ENCODE results near the gene GLMN. TPM values are rescaled to one million over a fixed set of nuclear protein-coding genes. Genes with fewer than 3 reads are reported as not detected.
"Not testable (repeated sequence)": the region's sequence is repeated elsewhere in the genome, so short reads cannot be mapped to it uniquely, and the experiment has no call there.

Gene GLMN
- total RNA-seq, 2 experiments from 2014 or later, result 25.7 to 26.0 TPM

GRCh38 chr1:92317836-92318493, 19.2 kb upstream of the GLMN start:
- peak; percentile 60 for DNase-seq
- no peaks in the 10 kb centered on the region for H3K9me3 Mint-ChIP-seq (ENCODE audit: low read depth)

DNA sequence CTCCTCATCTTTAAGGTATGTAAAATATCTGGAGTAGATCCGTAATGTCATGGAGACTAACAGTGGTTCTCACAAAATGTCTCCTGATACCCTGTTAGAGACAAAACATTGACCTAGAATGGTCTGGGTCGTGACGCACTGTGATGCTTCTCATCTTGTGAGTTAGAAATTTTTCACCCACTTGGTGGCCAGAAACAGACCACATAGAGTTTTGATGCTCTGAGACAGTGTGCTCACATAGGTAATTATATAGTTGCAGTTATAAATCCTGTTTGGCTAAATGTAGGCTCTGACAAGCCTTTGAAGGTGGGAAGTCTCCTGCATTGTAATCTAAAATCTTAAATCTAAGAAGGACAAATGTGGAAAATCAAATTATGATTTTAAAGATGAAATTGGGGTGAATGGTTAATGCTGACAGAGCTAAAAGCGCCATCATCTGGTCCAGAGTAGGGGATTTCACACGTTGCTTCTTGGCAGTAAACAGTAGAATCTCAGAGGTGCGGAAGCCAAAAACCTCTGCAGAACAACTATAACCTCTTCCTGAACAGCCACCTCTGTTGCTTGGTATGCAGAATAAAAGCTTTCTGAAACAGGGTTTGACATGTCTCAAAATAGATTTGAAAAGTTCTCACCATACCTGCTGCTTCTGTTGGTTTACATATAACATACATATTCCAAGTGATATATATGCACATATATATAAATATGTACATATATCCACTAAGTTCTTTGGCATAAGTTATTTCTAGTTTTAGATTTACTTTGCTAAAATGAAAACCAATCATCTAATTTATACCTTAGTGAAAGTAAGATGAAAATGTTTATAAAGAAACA, 17.2 kb upstream of the GLMN start:
- Mint-ChIP-seq H3K27me3 (no peaks in the 10 kb centered on the region), H3K36me3 (peaks cover 46% of the 10 kb centered on the region)
- peak; percentile 80 for ATAC-seq

More at GRCh38 chr1:92317836-92318493, 19.2 kb upstream of the GLMN start:
- no peaks in the 10 kb centered on the region for H3K27me3 Mint-ChIP-seq
- peak overlapping the region; percentile 84 for H3K27ac Mint-ChIP-seq
- peak; percentile 72 for ATAC-seq
- peak overlapping the region; percentile 55 for H3K4me3 Mint-ChIP-seq
- CTCF ChIA-PET, result interaction anchor here (0.8 to 20.4 kb wide), 6 partner anchors 8 to 166 kb away, joined by 3 to 296 read pairs (median 6); partner anchors contain the start of gene GFI1
- peaks cover 40% of the 10 kb centered on the region for H3K36me3 Mint-ChIP-seq
- peaks cover 69% of the 10 kb centered on the region for H3K4me1 Mint-ChIP-seq

GRCh38 chr1:92314024-92314423, 15.2 kb upstream of the GLMN start:
- H3K4me3 Mint-ChIP-seq, result no peak overlapping the region
- no peaks in the 10 kb centered on the region for H3K9me3 Mint-ChIP-seq (ENCODE audit: low read depth)
- no peaks in the 10 kb centered on the region for H3K27me3 Mint-ChIP-seq
- H3K36me3 Mint-ChIP-seq, result peaks cover 36% of the 10 kb centered on the region
- peaks cover 79% of the 10 kb centered on the region for H3K4me1 Mint-ChIP-seq
- DNase-seq, result no peak
- H3K27ac Mint-ChIP-seq, result peak overlapping the region; percentile 91
- no peak for ATAC-seq
- CTCF ChIA-PET, result interaction anchor here (0.6 to 20.4 kb wide), 14 partner anchors 13 to 317 kb away, joined by 3 to 296 read pairs (median 4); partner anchors contain the start of gene GFI1

More for the DNA sequence above, 17.2 kb upstream of the GLMN start:
- peak; percentile 87 for DNase-seq
- CTCF ChIA-PET, result interaction anchor here (0.8 to 20.4 kb wide), 12 partner anchors 15 to 280 kb away, joined by 3 to 296 read pairs (median 4); partner anchors contain the start of gene GFI1
- Mint-ChIP-seq H3K4me1 (peaks cover 82% of the 10 kb centered on the region), H3K27ac (peak overlapping the region; percentile 84), H3K9me3 (ENCODE audit: low read depth) (no peaks in the 10 kb centered on the region), H3K4me3 (peak overlapping the region; percentile 40)

DNA sequence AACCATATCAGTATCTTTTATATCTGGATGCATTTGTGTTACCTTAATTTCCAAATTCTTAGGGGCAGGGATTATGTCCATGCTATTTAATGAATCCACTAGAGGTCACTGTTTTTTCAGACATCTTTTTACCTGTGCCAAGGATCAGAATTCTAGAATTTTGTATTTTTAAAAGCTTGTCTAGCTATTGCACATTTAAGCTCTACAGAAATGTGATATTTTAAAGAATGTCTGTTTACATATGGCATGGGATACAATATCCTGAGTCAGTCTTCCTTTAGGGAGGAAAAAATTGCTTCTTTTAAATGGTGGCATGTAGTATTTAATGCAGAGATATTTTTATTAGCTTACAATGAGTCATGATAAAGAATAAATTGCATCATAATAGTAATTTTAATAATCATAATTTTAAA, 11.4 kb upstream of the GLMN start:
- peak; percentile 48 for ATAC-seq
- CTCF ChIA-PET, result interaction anchor here (0.6 to 20.4 kb wide), 34 partner anchors 9 to 314 kb away, joined by 3 to 296 read pairs (median 4); partner anchors contain the start of genes GFI1, GLMN and RPAP2
- H3K4me1 Mint-ChIP-seq, result peaks cover 45% of the 10 kb centered on the region
- no peaks in the 10 kb centered on the region for H3K27me3 Mint-ChIP-seq
- H3K9me3 Mint-ChIP-seq (ENCODE audit: low read depth), result no peaks in the 10 kb centered on the region
- peaks cover 46% of the 10 kb centered on the region for H3K36me3 Mint-ChIP-seq
- H3K27ac Mint-ChIP-seq, result no peak overlapping the region
- DNase-seq, result no peak
- no peak overlapping the region for H3K4me3 Mint-ChIP-seq

- DNase-seq, result no peak
- Mint-ChIP-seq H3K36me3 (peaks cover 41% of the 10 kb centered on the region), H3K4me1 (peaks cover 30% of the 10 kb centered on the region), H3K9me3 (ENCODE audit: low read depth) (no peaks in the 10 kb centered on the region), H3K4me3 (no peak overlapping the region), H3K27me3 (no peaks in the 10 kb centered on the region), H3K27ac (no peak overlapping the region)
- ATAC-seq, result no peak
- CTCF ChIA-PET, result interaction anchor here (0.8 to 20.4 kb wide), 3 partner anchors 167 to 260 kb away, joined by 3 to 296 read pairs (median 3); partner anchors contain the start of gene GFI1
Measured at GRCh38 chr1:92307980-92308379, 9.2 kb upstream of the GLMN start.

GRCh38 chr1:92306020-92306419, 7.2 kb upstream of the GLMN start:
- Mint-ChIP-seq H3K9me3 (ENCODE audit: low read depth) (no peaks in the 10 kb centered on the region), H3K4me3 (no peak overlapping the region), H3K4me1 (peaks cover 21% of the 10 kb centered on the region), H3K27me3 (no peaks in the 10 kb centered on the region), H3K27ac (no peak overlapping the region), H3K36me3 (peaks cover 36% of the 10 kb centered on the region)
- CTCF ChIA-PET, result interaction anchor here (20.4 kb wide), 1 partner anchor 178 kb away, joined by 296 read pairs; the partner anchor contains the start of gene GFI1
- DNase-seq, result no peak
- ATAC-seq, result no peak

DNA sequence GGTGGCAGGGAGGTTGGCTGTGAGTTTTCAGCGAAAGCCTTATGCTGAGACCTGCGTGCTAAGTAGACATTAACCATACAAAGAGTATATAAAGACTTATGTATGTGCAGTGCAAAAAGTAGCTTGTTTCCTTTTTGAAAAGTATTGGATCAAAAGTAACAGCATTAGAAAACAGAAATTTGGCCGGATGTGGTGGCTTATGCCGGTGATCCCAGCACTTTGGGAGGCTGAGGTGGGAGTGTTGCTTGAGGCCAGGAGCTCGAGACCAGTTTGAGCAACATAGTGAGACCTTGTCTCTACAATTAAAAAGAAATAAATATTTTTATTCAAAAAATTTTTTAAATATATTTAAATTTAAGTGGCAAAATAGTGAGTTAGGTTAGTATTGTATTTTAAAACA, 2.2 kb upstream of the GLMN start:
- H3K36me3 Mint-ChIP-seq, result peaks cover 34% of the 10 kb centered on the region
- H3K4me3 Mint-ChIP-seq, result no peak overlapping the region
- CTCF ChIA-PET, result interaction anchor here (0.6 to 4.0 kb wide), 5 partner anchors 9 to 243 kb away, joined by 3 to 16 read pairs (median 4); no protein-coding TSS in a partner anchor
- no peaks in the 10 kb centered on the region for H3K27me3 Mint-ChIP-seq
- H3K27ac Mint-ChIP-seq, result no peak overlapping the region
- ATAC-seq, result no peak
- H3K9me3 Mint-ChIP-seq (ENCODE audit: low read depth), result no peaks in the 10 kb centered on the region
- no peak for DNase-seq
- peaks cover 45% of the 10 kb centered on the region for H3K4me1 Mint-ChIP-seq

- peak overlapping the region; percentile 90 for H3K4me3 Mint-ChIP-seq
- H3K36me3 Mint-ChIP-seq, result peaks cover 38% of the 10 kb centered on the region
- no peak for ATAC-seq
- peak overlapping the region; percentile 95 for H3K27ac Mint-ChIP-seq
- no peak for DNase-seq
- no peaks in the 10 kb centered on the region for H3K27me3 Mint-ChIP-seq
- H3K4me1 Mint-ChIP-seq, result peaks cover 50% of the 10 kb centered on the region
- H3K9me3 Mint-ChIP-seq (ENCODE audit: low read depth), result no peaks in the 10 kb centered on the region
- CTCF ChIA-PET, result interaction anchor here (0.6 to 4.0 kb wide), 4 partner anchors 9 to 302 kb away, joined by 3 to 16 read pairs (median 6); no protein-coding TSS in a partner anchor
Measured at GRCh38 chr1:92299477-92300150, 827 bp upstream of the GLMN start.

GRCh38 chr1:92298213-92298572, 594 bp downstream of the GLMN start:
- peaks cover 51% of the 10 kb centered on the region for H3K4me1 Mint-ChIP-seq
- H3K4me3 Mint-ChIP-seq, result peak overlapping the region; percentile 90
- CTCF ChIA-PET, result interaction anchor here (1.2 to 4.0 kb wide), 4 partner anchors 12 to 303 kb away, joined by 3 to 16 read pairs (median 6); partner anchors contain the start of gene GFI1
- no peak for ATAC-seq
- H3K27me3 Mint-ChIP-seq, result no peaks in the 10 kb centered on the region
- H3K36me3 Mint-ChIP-seq, result peaks cover 38% of the 10 kb centered on the region
- H3K27ac Mint-ChIP-seq, result peak overlapping the region; percentile 95
- no peaks in the 10 kb centered on the region for H3K9me3 Mint-ChIP-seq (ENCODE audit: low read depth)
- no peak for DNase-seq

DNA sequence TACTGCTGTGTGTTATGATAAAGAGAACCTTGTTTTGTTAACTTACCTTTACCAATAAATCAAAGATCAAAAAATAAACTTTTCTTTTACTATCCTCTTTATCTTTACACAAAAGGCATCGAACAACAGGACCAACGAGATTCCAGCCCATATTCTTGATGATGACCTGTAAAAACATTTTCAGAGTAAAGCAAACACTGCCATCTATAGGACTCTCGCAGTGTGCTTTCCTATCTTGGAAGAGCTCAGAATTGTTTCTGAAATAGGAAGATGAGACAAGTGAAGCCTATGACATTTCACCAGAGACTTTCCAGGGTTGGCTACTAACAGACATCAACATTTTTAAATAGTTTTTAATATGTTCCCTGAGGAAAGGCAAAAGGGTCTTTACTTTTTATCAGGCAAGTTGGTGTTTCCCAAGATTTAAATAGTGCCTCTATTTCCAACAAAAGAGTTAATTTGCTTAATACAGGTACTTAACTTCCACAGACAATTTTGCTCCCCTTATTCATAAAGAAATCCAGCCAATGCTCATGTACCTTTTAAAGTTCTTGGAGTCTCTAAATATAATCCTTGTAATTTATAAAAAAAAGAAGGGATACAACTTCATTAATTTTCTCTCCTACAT, 7.3 kb downstream of the GLMN start:
- no peaks in the 10 kb centered on the region for H3K27me3 Mint-ChIP-seq
- DNase-seq, result no peak
- peaks cover 20% of the 10 kb centered on the region for H3K4me1 Mint-ChIP-seq
- no peak overlapping the region for H3K4me3 Mint-ChIP-seq
- ATAC-seq, result peak; percentile 53
- H3K36me3 Mint-ChIP-seq, result peaks cover 56% of the 10 kb centered on the region
- H3K27ac Mint-ChIP-seq, result no peak overlapping the region
- no peaks in the 10 kb centered on the region for H3K9me3 Mint-ChIP-seq (ENCODE audit: low read depth)
- CTCF ChIA-PET, result interaction anchor here (0.6 to 2.1 kb wide), 13 partner anchors 10 to 779 kb away, joined by 3 to 12 read pairs (median 3); no protein-coding TSS in a partner anchor

DNA sequence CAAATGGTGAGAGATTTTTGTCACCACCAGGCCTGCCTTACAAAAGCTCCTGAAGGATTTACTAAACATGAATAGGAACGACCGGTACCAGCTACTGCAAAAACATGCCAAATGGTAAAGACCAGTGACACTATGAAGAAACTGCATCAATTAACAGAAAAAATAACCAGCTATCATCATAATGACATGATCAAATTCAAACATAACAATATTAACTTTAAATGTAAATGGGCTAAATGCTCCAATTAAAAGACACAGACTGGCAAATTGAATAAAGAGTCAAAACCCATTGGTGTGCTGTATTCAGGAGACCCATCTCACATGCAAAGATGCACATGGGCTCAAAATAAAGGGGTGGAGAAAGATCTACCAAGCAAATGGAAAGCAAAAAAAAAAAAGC, 17.4 kb downstream of the GLMN start:
- H3K27ac Mint-ChIP-seq; H3K27me3 Mint-ChIP-seq; H3K9me3 Mint-ChIP-seq (ENCODE audit: low read depth); DNase-seq; ATAC-seq; H3K4me3 Mint-ChIP-seq: not testable (repeated sequence)
- Mint-ChIP-seq H3K4me1 (peaks cover 15% of the 10 kb centered on the region), H3K36me3 (peaks cover 83% of the 10 kb centered on the region)
- CTCF ChIA-PET, result interaction anchor here (2.5 kb wide), 1 partner anchor 10 kb away, joined by 8 read pairs; no protein-coding TSS in a partner anchor

- CTCF ChIA-PET, result interaction anchor here (1.1 to 2.5 kb wide), 2 partner anchors 12 to 341 kb away, joined by 3 to 8 read pairs; no protein-coding TSS in a partner anchor
- not testable (repeated sequence) for H3K9me3 Mint-ChIP-seq (ENCODE audit: low read depth); H3K27ac Mint-ChIP-seq; DNase-seq; ATAC-seq; H3K4me3 Mint-ChIP-seq; H3K27me3 Mint-ChIP-seq
- peaks cover 79% of the 10 kb centered on the region for H3K36me3 Mint-ChIP-seq
- peaks cover 22% of the 10 kb centered on the region for H3K4me1 Mint-ChIP-seq
Measured at GRCh38 chr1:92279781-92280180, 19.0 kb downstream of the GLMN start.

Data from activated CD8-positive, alpha-beta memory T cell treated with anti-CD3 and anti-CD28 coated beads, Interleukin-2, amount 10 ng/mL, durations not matched to agents 7 days and 5 days (primary cell).